ENCODE measurements around the gene AKR1B1. TPM values are rescaled to one million over a fixed set of nuclear protein-coding genes. Genes with fewer than 3 reads are reported as not detected.

AKR1B1 gene
- total RNA-seq, 1 donor from 2014 or later: 78.2 TPM

GRCh38 chr7:134444198-134444960 lies 14.5 kb downstream of the AKR1B1 start:
- DNase-seq: no peak

- no peak for DNase-seq
Observed at GRCh38 chr7:134443396-134444070, 15.4 kb downstream of the AKR1B1 start.

- DNase-seq: no peak
Observed at GRCh38 chr7:134442441-134443220, 16.3 kb downstream of the AKR1B1 start.

- no peak for DNase-seq
Observed at GRCh38 chr7:134441264-134441663, 17.6 kb downstream of the AKR1B1 start.

GRCh38 chr7:134440476-134440875 lies 18.4 kb downstream of the AKR1B1 start:
- no peak for DNase-seq

- no peak for DNase-seq
Observed at GRCh38 chr7:134440067-134440466, 18.8 kb downstream of the AKR1B1 start.

GRCh38 chr7:134438946-134439345 lies 20.0 kb downstream of the AKR1B1 start:
- DNase-seq: no peak

- DNase-seq: no peak
Observed at GRCh38 chr7:134435161-134435920, 23.6 kb downstream of the AKR1B1 start.

GRCh38 chr7:134434701-134435100 lies 24.2 kb downstream of the AKR1B1 start:
- DNase-seq: no peak

- DNase-seq: no peak
Observed at GRCh38 chr7:134433430-134433829, 25.5 kb downstream of the AKR1B1 start.

- DNase-seq: peak; percentile 96
Observed at GRCh38 chr7:134432296-134433152, 26.4 kb downstream of the AKR1B1 start.

- no peak for DNase-seq
Observed at GRCh38 chr7:134431815-134432214, 27.1 kb downstream of the AKR1B1 start.

GRCh38 chr7:134429481-134429880 lies 29.4 kb downstream of the AKR1B1 start:
- DNase-seq: no peak

GRCh38 chr7:134428942-134429341 lies 30.0 kb downstream of the AKR1B1 start:
- DNase-seq: no peak

GRCh38 chr7:134427896-134428295 lies 31.0 kb downstream of the AKR1B1 start:
- no peak for DNase-seq

GRCh38 chr7:134425777-134426176 lies 33.1 kb downstream of the AKR1B1 start:
- no peak for DNase-seq

GRCh38 chr7:134422638-134423037 lies 36.3 kb downstream of the AKR1B1 start:
- DNase-seq: no peak

- peak; percentile 81 for DNase-seq
Observed at GRCh38 chr7:134422008-134422407, 36.9 kb downstream of the AKR1B1 start.

GRCh38 chr7:134420424-134421125 lies 38.3 kb downstream of the AKR1B1 start:
- DNase-seq: peak; percentile 82

GRCh38 chr7:134419875-134420274 lies 39.0 kb downstream of the AKR1B1 start:
- DNase-seq: no peak

GRCh38 chr7:134419085-134419484 lies 39.8 kb downstream of the AKR1B1 start:
- no peak for DNase-seq
